ENCODE results near the gene ZBTB7B. TPM values are rescaled to one million over a fixed set of nuclear protein-coding genes. Genes with fewer than 3 reads are reported as not detected.

ZBTB7B gene
- total RNA-seq, 1 experiment from 2014 or later: 38.3 TPM

DNA sequence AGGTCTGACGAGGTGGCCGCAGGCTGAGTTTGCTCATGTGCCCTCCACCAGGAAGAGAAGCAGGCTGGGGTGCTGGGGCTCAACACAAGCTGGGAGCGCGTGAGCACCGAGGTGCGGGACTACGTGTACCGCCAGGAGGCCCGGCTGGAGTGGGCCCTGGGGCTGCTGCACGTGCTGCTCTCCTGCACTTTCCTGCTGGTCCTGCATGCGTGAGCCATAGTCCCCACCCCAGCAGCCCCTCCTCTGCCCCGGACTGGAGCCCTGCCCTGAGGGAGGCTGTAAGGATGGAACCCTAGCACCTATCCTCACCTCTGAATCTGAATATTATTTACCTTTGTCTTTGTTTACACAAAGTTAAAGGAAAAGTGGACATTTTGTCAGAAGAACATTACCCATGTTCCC is 40.7 kb downstream of the ZBTB7B start:
- Histone ChIP-seq H2AK5ac (ENCODE audit: insufficient read length, low read length) (no peak overlapping the region), H3K18ac (ENCODE audit: insufficient read length, low read depth, low read length) (no peak overlapping the region), H3K4ac (ENCODE audit: low read depth, low read length) (no peak overlapping the region), H3K9me3 (ENCODE audit: control insufficient read depth, low read depth, low read length) (no peaks in the 10 kb centered on the region), H2AFZ (ENCODE audit: low read length) (no peak overlapping the region), H4K91ac (ENCODE audit: insufficient read length, low read depth, low read length) (no peak overlapping the region), H3K9ac (ENCODE audit: extremely low read depth, insufficient read length, low read length) (no peak overlapping the region), H2BK120ac (ENCODE audit: low read depth, low read length, poor library complexity, severe bottlenecking) (no peak overlapping the region), H3K27ac (ENCODE audit: insufficient read length, low read depth, low read length) (no peak overlapping the region), H3T11ph (ENCODE audit: low read length) (no peak overlapping the region), H3K79me1 (ENCODE audit: insufficient read depth, low read depth, low read length, poor library complexity, severe bottlenecking) (no peaks in the 10 kb centered on the region), H2BK20ac (ENCODE audit: low read depth, low read length, poor library complexity, severe bottlenecking) (no peak overlapping the region), H3K4me1 (ENCODE audit: insufficient read depth, low read length) (no peaks in the 10 kb centered on the region), H3K79me2 (ENCODE audit: insufficient read depth, low read length) (no peaks in the 10 kb centered on the region), H3K14ac (ENCODE audit: insufficient read depth, low read length) (no peak overlapping the region), H2BK5ac (ENCODE audit: insufficient read length, low read length) (no peak overlapping the region), H3K4me2 (ENCODE audit: insufficient read depth, insufficient read length, low read length) (no peak overlapping the region), H3K27me3 (ENCODE audit: insufficient read depth, low read length) (no peaks in the 10 kb centered on the region), H4K8ac (replicated peaks; ENCODE audit: insufficient read length, low read depth, low read length) (no peak overlapping the region), H2BK15ac (ENCODE audit: low read depth, low read length) (no peak overlapping the region), H4K20me1 (ENCODE audit: control insufficient read depth, insufficient read depth, insufficient read length) (peaks cover 2% of the 10 kb centered on the region), H3K56ac (ENCODE audit: insufficient read length, low read depth, low read length) (no peak overlapping the region), H3K23ac (ENCODE audit: insufficient read length, low read depth, low read length) (no peak overlapping the region), H3K23me2 (ENCODE audit: insufficient read length, low read depth, low read length, poor library complexity, severe bottlenecking) (no peaks in the 10 kb centered on the region), H4K5ac (ENCODE audit: insufficient read length, low read depth, low read length) (no peak overlapping the region), H2BK12ac (ENCODE audit: insufficient read length, low read depth, low read length) (no peak overlapping the region)
- no CpG with 5 or more reads among the region's 12 CpGs for WGBS (ENCODE audit: extremely low coverage, insufficient read length, low lambda C conversion rate)
- no peak overlapping the region for H3K27ac Mint-ChIP-seq
- no peaks in the 10 kb centered on the region; a peak in 1 of 7 replicates for H3K36me3 Mint-ChIP-seq (ENCODE audit: insufficient read depth in 1 of 3, low read depth in 3 of 3)
- peaks cover 25% of the 10 kb centered on the region for H3K27me3 Mint-ChIP-seq (ENCODE audit: low read depth)
- TF ChIP-seq, protein P1, sequence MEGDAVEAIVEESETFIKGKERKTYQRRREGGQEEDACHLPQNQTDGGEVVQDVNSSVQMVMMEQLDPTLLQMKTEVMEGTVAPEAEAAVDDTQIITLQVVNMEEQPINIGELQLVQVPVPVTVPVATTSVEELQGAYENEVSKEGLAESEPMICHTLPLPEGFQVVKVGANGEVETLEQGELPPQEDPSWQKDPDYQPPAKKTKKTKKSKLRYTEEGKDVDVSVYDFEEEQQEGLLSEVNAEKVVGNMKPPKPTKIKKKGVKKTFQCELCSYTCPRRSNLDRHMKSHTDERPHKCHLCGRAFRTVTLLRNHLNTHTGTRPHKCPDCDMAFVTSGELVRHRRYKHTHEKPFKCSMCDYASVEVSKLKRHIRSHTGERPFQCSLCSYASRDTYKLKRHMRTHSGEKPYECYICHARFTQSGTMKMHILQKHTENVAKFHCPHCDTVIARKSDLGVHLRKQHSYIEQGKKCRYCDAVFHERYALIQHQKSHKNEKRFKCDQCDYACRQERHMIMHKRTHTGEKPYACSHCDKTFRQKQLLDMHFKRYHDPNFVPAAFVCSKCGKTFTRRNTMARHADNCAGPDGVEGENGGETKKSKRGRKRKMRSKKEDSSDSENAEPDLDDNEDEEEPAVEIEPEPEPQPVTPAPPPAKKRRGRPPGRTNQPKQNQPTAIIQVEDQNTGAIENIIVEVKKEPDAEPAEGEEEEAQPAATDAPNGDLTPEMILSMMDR (conservative IDR thresholded peaks at IDR 0.05): no peak
- H3K4me3 Mint-ChIP-seq: no peak overlapping the region
- peaks cover 12 to 37% of the 10 kb centered on the region in 2 experiments for H3K4me1 Mint-ChIP-seq
- DNase-seq: no peak
- H3K9me3 Mint-ChIP-seq: no peaks in the 10 kb centered on the region; a peak in 1 of 5 replicates
